GM19193 (cell line): ENCODE results near the gene PBX1.

Experiments used
- POLR2A ChIP-seq: IDR thresholded peaks from 4 replicates; pipeline ENCODE4 v1.6.1; 2011; ENCODE audit not compliant: insufficient read depth, insufficient read length; ENCODE audit errors: extremely low read depth

PBX1 gene

DNA sequence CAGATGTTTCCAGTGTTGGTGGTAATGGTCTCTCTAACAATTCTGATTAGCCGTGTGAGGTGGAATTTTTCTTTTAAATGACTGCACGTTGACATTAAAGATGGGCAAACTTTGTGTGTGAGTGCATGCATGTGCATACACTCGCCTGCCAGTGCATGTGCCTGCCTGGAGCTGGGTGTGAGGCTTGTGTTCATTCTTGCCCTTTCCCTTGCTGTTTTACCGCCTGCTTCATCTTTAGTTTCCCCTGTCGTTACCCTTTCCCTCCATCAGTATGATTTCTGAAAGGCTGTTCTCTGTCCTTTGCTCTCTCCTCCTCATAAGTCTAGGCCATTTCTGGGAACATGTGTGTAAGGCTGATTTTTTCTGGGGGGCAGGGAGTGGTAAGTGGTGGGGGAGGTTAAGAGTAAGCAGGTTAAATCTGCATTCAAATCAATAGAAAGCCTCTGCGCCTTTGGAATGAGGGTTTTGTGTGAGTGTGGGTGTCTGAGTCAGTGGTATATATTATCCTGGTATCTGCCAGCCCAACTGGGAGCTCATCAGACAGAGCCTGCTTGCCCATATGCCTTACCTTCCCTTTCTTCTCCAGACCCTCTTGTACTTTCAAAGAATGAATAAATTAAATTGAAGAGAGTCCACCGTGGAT lies 112.5 kb downstream of the PBX1 start:
- no peak for TF ChIP-seq POLR2A

DNA sequence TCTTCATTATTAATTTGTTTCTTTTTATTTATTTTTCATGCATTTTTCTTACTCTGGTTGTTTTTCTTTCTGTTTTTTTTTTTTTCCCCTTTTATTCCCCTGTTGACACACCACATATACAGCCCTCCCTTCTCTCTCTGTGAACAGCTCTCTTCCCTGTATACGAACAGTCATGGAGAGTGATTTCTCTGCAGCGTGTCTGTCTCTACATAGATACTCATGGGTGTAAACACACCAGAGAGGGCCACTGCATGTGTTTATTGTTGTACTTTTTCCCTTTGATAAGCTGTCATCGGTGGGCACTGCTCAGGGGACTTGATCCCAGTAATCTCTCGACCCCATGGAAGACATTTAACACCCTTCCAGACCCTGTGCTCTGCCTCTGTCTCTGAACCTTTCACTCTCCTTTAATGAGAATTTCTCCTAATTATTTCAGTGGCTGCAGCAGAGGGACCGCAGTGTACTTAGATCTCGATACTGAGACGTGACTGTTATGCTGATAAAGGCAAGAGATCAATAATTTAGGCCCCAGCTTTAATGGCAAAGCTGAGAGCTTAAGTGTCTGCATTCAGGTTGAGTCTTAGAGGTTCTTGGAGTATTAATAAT lies 113.1 kb downstream of the PBX1 start:
- TF ChIP-seq POLR2A, result no peak

DNA sequence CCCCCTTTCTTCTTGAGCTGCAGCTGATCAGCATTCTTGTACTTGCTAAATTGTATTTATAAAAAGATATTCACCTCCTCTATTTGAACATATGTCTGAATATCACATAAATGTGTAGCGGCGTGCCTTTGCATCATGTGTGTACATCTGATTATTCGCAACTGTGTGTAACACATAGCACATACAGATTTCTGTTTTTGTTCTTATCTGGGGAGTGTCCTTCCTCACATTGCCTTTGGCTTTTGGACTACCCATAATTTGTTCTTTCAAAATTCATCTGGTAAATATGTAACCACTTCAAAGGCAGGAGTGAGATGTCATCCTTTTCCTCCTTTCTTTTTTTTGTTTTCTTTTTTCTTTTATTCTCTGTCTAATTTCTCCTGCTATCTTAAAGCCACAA lies 113.6 kb downstream of the PBX1 start:
- TF ChIP-seq POLR2A, result no peak

DNA sequence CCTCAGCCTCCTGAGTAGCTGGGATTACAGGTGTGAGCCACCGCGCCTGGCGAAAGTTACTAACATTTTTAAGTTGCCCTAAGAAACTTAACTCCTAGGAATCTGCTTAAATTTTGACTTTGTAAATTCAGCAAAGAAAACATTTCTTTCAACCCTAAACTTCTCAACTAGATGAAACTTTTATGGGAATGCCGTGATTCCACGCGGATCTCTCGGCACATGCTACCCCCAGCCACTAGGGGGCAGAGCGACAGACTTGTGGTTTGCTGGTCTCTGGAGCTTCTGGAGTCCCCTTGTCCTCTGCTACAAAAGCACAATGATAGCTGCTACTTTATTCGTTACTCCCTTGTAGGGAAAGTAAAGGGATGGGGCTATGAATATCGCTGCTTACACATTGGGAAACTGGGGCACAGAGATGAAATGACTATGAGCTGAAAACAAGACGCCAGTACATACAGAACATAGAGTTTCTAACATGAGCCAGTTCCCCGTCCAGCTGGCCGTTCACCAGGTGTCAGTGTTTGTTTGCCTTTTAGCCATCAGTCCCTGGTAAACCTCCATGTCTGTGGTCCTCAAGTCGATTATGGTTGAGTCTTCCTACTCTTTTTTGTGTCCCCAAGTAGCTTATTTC lies 114.7 kb downstream of the PBX1 start:
- no peak for TF ChIP-seq POLR2A

DNA sequence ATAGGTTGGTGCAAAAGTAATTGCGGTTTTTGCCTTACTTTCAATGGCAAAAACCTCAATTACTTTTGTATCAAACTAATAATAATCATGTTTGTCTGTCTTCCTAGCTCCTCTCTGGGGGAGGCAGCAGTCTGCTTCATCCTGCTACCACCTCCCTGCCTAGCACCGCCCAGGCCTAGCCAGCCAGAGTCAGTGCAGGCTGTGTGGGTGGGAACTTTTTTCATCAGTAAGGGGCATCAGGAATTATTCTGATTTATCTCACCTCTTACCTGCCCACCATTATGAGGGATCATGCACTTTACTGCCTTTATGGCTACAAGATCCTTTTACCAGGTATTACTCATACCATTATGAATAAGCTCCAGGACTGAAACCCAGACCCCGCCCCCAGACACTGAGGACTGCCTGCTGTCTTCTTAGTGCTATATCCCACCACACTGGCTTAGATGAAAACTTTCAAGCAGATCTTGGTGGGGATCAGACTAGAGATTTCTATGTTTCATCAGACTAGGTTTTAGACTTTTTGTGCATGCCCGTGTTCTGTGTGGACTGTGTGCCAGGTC lies 116.4 kb downstream of the PBX1 start:
- no peak for TF ChIP-seq POLR2A

DNA sequence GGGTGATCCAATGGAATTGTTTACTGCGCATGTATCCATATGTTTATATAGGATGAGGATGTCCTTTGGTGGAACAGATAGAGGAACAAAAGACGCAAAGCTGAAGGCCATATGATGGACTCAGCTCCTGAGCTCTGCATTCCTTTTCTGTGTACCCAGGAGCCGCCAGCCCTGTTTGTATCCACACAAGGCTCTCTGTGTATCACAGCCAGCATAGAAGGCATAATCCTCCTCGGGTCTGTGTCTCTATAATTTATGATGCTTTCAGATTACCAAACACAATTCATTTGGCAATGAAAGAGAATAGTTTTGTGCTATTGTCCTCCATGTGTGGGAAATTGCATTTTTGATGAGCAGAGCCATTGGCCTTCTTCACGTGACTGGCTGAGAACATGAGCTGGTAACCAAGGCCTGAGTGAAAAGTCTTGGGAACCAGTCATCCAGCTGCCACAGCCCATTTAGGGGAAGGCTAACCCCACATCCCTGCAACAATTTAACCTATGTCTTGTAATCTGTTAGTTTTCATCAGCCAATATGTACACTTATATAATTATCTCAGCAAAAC lies 119.2 kb downstream of the PBX1 start:
- no peak for TF ChIP-seq POLR2A

DNA sequence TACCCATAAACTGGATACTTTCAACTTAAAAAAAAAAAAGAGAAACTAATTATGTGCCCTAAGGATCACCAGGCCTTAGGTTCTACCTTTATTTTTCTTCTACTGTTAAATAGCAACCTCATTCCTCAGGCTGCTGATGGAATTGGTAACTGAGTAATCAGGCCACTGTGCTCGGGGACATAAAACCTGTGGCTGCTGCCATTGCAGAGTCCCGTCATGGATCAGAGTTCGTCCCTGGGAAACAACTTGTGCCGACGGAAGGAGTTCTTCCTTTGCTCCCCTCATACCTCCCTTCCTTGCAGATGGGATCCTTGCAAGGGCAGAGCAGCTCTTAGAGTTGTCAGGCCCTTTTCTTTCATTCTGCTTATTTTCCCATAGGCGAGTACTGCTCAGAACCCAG lies 123.6 kb downstream of the PBX1 start:
- TF ChIP-seq POLR2A, result no peak

DNA sequence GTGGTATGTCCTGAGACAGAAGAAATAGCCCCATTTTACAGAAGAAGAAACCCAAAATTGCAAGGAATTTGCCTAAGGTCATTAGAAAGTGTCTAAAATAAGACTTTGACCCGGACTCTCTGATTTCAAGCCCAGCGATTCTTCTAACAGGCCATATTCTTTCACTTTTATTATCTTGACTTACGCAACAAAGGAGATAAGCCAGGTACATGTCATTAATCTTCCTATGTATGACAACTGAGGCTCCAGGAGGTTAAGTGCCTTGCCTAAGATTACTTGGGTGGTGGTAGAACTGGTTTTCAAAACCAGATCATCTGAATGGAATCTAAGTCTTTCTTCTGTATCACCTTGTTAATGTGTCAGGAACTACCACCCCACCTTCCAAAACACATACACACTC lies 124.3 kb downstream of the PBX1 start:
- no peak for TF ChIP-seq POLR2A

DNA sequence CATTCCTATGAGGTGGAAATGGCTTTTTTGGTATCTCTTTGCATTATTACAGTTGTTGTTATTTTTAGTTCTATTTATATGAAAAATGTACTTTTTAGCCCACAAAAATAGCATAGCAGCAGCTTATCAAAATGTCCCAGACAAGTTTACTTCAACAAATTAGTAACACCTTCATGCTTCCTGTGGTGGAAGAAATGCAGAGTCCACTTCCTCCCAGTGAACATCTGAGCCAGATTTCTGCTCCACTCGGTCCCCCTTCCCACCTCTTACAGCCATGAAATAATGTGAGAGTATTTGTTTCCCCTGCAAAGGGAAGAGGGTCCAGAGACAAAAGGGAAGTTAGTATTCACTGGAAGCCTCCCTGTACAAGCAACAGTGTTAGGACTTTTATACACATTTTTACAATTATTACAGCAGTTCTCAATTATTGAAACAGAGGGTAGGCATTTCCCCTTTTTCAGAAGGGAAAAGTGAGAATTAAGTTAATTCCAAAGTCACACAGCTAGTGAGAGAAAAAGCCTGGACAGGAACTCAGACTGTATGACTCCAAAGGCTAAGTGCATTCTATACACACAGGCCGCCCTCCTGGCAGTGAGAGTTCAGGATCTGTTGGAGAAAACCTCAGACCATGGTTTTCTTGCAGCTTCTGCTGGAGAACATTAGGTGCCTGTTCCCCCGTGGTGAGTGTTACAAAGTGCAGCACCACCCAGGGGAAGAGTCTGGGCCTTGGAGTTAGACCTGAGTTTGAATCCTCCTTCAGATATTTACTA lies 126.5 kb downstream of the PBX1 start:
- no peak for TF ChIP-seq POLR2A

DNA sequence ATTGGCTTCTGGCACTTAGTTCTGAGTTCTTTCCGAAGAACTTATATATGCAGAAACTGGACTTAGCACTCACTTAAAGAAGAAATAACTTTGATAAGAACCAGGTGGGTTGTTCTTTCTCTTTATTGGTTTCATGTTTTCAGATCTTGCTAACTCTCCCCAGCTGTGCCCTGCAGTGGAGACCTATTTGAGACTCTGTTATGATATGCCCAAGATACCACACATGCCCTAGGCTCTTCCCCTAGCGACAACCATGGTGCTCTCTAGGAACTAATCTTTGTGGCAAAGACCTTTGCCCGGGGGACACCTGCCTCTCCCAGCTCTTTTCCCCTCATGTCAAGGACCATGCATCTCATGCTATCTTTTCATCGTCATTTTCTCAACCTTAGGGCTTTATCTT lies 128.8 kb downstream of the PBX1 start:
- no peak for TF ChIP-seq POLR2A

DNA sequence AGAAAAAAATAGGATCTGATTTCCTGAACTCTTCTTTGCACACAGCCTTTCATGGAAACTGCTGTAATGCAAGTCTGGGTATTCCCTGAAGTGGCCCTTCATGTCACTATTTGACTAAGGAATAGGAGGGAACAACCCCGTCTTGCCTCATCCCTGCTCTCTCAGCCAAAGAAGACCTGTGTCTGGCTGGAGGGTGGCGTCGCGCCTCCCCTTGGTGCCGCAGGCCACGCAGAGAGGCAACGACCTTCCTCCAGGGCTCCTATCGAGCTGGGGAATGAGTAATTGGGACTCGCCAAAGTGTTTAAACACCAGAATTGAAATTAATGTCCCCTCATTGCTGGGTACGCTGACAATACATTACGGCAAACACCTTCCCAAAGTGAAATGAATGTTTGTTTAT lies 129.8 kb downstream of the PBX1 start:
- TF ChIP-seq POLR2A, result no peak

DNA sequence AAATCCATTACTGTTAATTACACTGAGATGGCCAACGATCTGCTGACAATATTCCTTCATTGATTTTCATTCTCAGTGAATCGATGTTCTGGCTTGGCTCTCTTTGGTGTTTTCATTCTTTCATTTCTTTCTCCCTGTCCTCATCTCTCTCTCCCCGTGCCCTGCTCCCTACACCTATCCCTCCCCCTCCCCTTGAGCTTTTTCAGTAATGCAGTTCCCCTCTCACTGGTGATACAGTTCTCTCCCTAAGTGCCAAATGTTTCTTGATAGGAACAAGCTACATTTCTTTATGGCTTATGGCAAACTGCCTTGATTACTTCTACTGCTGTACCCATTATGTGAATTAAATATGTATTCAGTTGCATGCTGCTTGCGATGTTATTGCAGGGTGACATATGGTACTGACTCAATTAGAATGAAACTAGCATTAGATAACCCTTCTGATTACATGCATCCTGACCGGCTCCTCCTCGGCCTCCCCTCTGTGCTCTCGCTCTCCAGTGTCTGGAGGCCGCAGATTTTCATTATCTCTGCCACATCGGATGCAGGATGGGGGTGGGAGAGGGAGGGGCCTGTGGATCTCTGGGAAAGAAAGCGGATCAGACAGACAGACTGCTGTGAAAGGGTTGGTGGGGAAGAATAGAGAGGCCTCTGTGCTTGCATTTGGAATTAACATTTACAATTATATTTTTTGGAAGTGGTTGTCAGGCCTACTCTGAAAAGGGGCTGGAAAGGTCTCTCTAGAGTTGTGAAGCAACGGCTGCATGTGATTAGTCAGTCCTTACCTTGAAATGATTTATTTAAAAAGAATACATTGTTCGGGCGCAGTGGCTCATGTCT lies 130.9 kb downstream of the PBX1 start:
- no peak for TF ChIP-seq POLR2A

DNA sequence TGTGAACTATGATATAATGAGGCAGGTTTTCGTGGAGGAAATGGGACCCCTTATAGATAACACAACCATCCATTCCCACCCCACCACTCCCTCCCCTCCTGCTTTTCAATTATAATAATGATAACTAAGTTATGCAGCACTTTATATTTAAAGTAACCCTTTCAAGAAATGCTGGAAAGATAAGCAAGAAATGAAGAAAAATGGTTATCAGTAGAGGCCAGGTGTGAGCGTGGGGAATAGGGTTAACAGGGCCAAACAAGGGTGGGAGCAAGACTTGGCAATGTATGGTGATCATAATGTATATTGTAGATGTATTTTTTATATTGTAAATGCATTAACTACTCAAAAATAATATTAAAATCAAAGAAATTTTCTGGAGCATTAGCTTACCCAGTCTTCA lies 133.4 kb downstream of the PBX1 start:
- no peak for TF ChIP-seq POLR2A

DNA sequence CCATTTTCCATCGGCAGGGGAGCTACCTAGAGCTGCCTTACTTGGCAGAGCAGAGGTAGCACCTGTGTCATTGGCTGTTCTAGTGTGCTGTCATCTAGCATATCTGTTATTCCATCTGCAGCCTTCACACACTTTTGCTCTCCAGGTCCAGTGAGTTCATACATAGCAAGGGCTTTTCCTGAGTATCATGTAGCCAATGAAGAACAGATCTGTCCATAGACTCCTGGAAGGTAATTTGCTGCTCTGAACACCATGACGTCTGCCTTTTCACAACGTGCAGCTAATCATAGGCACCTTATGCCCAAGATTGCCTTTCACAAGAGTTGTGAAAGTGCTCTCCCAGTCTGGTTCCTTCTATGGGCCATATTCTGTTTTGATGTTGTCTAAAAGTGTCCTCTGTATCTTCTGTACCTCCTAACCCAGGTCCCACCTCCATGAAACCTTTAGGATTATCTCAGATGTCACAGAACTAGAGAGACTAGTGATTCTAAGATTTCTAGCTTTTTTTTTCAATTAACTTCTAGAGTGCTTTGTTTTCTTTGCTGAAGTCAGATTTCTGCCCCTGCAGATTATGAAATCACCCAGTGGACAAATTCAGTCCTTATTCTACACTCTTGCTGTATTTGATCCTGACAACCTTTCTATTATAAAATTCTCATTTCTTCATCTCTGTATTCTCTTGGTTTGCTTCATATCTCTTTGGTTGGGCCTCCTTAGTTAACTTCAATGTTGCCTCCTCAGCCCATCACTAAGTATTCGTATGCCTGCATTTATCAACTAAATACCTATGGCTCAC lies 134.8 kb downstream of the PBX1 start:
- TF ChIP-seq POLR2A, result no peak

DNA sequence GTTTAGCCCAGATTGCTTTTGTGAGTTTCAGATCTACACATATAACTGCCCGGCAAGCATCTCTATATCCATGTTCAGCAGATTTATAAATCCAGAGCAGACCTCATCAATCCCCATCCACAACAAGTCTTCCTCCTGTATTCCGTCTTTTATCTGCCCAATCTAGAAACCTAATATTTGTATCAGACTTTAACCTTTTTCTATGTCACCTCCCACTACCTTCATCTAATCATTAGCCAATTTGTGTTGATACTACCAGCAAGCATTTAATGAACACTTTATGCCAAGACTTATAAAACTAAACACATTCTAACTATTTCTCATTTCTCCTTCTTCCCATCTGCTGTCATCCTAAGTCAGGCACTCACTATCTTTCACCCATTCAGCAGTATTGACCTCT lies 135.5 kb downstream of the PBX1 start:
- TF ChIP-seq POLR2A, result no peak
